ENCODE measurements around the gene CROCC2.

The CROCC2 gene

GRCh38 chr2:240906141-240906910 is at the start of gene CROCC2:
TSS of gene CROCC2 (plus strand) at chr2:240906336. CDS start at chr2:240906514, 178 bp downstream.
- no peak for DNase-seq

DNA sequence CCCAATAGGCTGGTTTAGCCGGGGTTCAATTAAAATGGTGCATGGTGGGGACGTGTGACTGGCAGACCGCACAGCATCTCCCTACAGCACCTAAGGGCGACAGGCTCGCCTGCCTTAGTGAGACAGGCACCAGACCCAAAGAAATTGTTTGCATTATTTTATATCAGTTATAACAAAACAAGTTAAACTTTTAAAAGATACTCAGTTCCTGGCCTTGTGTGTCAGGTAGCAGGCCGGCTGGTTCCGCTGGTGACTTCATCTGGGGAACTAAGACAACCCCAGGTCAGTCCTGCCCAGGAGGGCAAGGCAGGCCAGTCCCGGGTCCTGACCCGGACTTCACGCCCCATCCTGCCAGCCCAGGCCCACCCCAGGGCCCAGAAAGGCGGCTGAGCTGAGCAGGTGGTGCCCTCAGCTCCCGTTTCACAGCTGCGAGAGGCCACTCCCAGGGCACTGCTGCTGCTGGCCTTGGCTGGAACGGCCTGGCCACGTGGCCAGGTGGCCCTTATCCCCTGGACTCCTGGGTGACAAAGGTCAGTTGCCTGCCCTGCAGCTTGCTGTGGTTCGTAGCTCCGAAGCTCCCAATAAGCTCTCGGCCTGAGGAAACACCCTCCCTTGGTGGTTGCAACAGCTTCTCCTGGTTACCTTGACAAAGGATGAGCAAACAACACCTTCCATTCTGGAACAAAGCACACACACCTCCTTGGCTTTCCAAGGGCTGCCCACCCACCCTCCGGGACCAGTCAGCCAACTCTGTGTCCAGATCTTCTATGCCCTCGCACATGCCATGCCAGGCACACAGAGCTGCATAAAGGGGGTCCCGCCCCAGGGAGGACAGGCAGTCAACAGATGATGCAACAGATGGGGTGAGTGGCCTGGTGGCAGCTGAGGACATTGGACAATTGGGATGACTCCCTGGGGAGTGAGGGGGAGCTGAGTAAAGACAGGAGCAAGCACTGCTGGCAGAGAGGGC is 48.8 kb upstream of the CROCC2 start:
- DNase-seq, result no peak

DNA sequence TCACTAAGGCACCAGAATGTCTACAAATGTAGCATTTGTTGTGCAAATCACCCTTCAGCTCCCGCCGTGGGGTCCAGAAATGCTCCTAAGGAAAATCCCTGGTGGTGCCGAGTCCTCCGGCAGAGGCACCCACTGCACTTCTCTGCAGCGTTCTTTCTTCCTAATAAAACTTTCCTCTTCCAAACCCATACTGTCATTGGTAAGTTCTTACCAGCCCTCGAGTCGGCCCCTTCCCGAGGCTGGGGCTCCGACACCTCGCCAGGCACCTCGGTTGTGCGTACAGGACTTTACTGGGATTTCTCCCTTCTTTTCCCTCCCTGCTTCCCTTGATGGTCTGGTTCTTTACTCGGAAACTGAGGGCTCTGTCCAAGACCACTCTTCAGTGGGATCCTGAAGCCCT is 47.8 kb upstream of the CROCC2 start:
- DNase-seq, result no peak

DNA sequence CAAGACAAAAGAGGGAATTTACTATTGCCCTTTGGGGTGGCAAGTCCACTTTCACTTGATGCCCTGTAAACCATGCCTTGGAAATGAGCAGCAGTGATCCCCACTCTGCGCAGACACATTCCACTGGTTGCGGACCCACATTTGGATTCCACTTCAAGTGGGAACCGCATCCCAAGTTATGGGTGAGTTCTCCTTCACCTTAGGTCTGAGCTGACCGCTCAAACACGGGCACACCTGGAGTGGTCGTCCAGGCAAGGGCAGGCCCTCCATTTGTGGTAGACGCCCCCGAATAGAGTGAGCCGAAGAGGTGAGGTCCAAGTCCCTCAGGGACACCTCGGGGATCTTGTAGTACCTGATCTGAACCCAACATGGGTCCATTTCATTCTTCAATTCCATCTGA is 47.3 kb upstream of the CROCC2 start:
- no peak for DNase-seq

GRCh38 chr2:240861547-240861946 is 44.6 kb upstream of the CROCC2 start:
- no peak for DNase-seq

DNA sequence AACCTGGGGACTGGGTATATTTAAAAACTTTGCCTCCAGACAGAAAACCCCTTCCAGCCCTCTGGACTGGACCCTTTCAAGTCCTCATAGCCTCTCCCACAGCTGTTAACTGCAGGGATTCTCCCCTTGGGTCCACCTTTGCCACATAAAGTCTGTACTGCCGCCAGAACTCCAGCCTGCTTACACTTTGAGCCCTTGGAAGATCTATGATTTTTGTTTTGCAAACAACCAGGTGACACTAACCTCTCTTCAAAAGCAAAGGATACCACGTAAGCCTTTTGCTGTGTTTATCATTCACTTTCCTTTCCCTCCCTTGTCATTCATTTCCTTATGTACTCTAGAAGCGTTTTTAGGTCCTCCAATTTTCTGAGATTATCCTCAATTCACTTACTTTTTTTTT is 41.7 kb upstream of the CROCC2 start:
- DNase-seq, result no peak

GRCh38 chr2:240865391-240865790 is 40.7 kb upstream of the CROCC2 start:
- no peak for DNase-seq

DNA sequence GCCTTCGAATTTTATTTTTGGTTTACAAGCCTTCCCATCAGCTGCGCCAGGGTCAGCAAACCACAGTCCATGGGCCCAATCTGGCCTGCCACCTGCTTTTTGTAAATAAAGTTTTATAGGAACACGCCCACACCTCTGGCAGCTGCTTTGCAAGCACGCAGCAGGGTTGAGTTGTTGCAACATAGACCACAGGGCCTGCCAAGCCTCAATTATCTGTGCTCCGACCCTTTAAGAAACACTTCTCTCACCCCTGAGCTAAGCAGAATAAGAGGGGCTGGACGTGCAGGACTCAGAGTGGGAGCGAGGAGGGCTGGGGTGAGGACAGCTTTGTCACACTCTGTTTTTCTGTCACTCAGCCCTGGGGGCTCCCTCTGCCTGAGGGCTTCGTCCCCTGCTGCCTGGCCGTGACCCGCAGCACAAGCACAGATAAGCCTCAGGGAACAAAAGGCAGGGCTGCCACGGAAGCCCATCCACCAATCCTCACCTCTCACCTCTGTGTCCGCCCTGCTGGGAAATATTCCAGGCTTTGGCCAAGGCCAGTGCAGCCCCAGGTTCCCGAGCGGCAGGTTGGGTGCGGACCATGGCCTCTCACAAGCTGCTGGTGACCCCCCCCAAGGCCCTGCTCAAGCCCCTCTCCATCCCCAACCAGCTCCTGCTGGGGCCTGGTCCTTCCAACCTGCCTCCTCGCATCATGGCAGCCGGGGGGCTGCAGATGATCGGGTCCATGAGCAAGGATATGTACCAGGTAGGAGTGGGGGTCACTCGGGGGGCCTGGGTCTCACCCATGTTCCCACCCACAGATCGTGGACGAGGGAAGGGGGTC is 37.6 kb upstream of the CROCC2 start, which contains the start of gene AGXT:
AGXT (plus strand) TSS at position 539 of the 823 bp plus-strand sequence; CDS start at position 581, 42 bp downstream.
- DNase-seq, result peak; percentile 62

GRCh38 chr2:240869109-240869955 is 36.8 kb upstream of the CROCC2 start:
- no peak for DNase-seq

- no peak for DNase-seq
Measured at GRCh38 chr2:240869956-240870875, 35.9 kb upstream of the CROCC2 start.

GRCh38 chr2:240871071-240871958 is 34.8 kb upstream of the CROCC2 start:
- DNase-seq, result no peak

DNA sequence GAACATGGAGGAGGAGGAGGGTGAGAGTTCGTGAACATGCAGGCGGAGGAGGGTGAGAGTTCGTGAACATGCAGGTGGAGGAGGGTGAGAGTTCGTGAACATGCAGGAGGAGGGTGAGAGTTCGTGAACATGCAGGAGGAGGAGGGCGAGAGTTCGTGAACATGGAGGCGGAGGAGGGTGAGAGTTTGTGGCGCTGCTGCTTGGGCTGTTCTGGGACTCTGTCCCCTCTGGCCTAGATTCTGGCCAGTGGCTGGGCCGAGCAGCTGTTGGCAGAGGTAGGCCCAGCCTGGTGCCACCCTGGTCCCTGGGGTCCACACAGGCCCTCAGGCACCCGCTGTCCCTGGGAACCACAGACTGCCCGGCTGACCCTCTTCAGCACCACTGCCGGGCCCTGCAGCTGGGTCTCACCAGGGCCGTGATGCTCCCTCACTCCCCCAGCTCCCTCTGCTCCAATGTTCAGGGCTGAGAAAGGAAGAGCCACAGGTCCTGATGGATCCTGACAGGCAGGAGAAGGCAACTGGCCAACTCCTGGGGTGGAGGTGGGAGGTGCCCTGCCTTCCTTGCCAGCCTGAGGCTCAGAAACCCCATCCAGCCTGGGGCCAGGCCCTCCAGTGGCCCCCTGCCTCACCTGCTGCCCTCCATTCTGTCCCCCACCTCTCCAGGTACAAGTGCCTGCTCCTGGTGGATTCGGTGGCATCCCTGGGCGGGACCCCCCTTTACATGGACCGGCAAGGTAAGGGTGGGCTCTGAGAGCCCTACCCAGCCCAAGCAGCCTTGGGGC is 33.6 kb upstream of the CROCC2 start:
- no peak for DNase-seq

DNA sequence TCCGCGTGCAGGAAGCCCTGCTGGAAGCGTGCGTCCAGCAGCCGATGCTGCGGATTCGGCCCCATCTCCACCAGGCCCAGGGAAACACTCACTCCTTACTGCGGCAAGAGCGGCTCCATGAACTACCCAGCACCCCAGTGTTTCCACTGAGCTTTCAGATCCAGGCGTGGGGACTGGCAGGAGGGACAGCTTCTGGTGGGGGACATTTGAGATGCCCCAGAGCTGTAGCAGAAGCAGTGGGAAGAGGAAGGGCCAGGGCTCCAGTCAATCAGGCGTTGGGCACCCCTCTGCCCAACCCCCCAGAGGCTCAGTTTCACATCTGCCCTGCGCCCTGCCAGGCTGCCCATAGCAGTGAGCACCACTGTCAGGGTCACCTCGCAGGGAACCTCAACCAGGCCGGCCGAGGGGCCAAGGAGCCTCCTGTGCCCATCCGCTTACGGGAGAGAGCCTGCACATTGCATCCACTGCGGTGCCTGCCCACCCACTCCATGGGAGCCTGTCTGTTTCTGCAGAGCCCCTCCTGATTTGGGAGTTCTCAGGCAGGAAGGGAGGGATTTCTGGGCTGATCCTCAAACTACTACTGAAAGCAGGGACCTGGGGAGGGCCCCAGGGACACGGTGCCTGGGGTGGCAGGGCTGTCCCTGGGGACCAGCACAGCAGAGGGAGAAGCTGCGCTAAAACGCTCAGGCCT is 32.9 kb upstream of the CROCC2 start:
- no peak for DNase-seq

DNA sequence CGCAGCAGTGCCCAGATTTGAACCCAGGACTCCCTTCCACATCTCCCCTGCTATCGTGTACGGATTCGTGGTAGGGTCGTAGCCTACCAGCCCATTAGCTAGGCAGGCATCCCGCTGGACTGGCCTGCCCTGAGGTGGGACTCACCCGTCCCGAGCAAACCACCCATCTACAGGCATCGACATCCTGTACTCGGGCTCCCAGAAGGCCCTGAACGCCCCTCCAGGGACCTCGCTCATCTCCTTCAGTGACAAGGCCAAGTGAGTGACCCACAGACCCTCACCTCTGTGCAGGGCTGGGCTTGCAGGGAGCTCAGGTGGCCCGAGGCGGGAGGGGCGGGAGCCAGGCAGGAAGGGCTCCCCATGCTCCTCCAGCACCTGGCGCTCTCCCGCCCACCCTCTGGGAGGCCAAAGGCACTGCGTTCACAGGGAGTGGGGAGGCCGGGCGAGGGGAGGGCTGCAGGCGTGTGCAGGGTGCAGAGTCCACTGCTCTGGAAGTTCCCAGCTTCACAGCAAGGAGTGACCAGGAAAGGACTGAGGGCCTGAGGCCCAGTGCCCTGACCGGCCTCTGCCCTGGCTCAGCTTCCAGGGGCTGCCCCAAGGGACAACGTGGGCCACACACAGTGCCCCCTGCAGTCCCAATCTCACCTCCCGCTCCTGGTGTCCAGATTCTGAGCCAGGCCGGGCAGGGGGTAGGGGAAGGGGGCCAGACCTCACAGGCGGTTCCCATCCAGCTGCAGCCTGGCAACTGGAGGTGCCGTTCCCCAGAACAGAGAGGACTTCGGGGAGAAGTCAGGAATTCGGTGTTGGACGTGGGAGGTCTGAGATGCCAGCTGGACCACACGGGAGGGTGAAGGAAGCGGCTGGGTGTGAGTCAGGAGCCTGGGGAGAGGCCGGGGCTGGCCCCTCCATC is 32.1 kb upstream of the CROCC2 start:
- no peak for DNase-seq

GRCh38 chr2:240874715-240875227 is 31.4 kb upstream of the CROCC2 start:
- no peak for DNase-seq

- DNase-seq, result no peak
Measured at GRCh38 chr2:240875228-240876034, 30.7 kb upstream of the CROCC2 start.
